ENCODE data around the gene SLC36A2.

GRCh38 chr5:151382576-151382975 is 35.2 kb upstream of the SLC36A2 start:
- TF ChIP-seq CTCF (conservative IDR thresholded peaks at IDR 0.05) (no peak), ZFX (IDR thresholded peaks at IDR 0.05) (no peak)

All from C4-2B (cell line).